Breast epithelium (tissue), 4 donors: ENCODE results near the gene MAU2. TPM values are rescaled to one million over a fixed set of nuclear protein-coding genes. Genes with fewer than 3 reads are reported as not detected.

Experiments used
- DNase-seq, 2 donors: peaks; one replicate each; pipeline ENCODE4 v3.0.0-alpha.2; 2019; ENCODE audit warnings: low spot score in 2 of 2
- H3K27ac ChIP-seq, 2 donors: fragments of 200-600 bp; sonication (generic) in 1 of 2; one replicate each; pipeline ENCODE4 v1.5.1; 2016 to 2019; ENCODE audit warnings: mild to moderate bottlenecking in 1 of 2
- H3K27me3 ChIP-seq, 2 donors: fragments of 200-600 bp; sonication (generic) in 1 of 2; one replicate each; pipeline versions ENCODE4 v1.5.1 to v1.6.0; 2017 to 2019; ENCODE audit warnings: control low read depth in 1 of 2, mild to moderate bottlenecking in 1 of 2
- H3K36me3 ChIP-seq: fragments of 200-600 bp; one replicate; pipeline ENCODE4 v1.5.1; 2019
- H3K4me1 ChIP-seq, 2 donors: fragments of 200-600 bp; sonication (generic); one replicate each; pipeline ENCODE4 v1.5.1; 2016 to 2019; ENCODE audit warnings: control low read depth in 1 of 2
- H3K4me3 ChIP-seq, 3 donors: fragments of 200-600 bp; sonication (generic); 1 replicate in 2 of 3; 2 replicates in 1 of 3; pipeline ENCODE4 v1.5.1; 2016 to 2019; ENCODE audit warnings: mild to moderate bottlenecking in 3 of 3, moderate library complexity in 2 of 3
- H3K9me3 ChIP-seq, 2 donors: fragments of 200-600 bp; sonication (generic) in 1 of 2; one replicate each; pipeline ENCODE4 v1.5.1; 2016 to 2019; ENCODE audit warnings: control low read depth in 1 of 2
- POLR2A ChIP-seq: fragments of 450-650 bp; IDR thresholded peaks from one replicate; pipeline ENCODE4 v1.6.1; 2016; ENCODE audit warnings: antibody characterized with exemption, mild to moderate bottlenecking, moderate library complexity
- POLR2AphosphoS5 ChIP-seq, 3 donors: sonication (generic); formaldehyde crosslinking; IDR thresholded peaks; one replicate each; pipeline ENCODE4 v1.6.1; 2017; ENCODE audit warnings: antibody characterized with exemption in 3 of 3
- intact Hi-C: fragments of 100-400 bp; cut with DNase I; formaldehyde crosslinking; loops from one replicate; pipeline ENCODE4 v1.15.1; 2023; ENCODE audit warnings: low total_unique reads
- total RNA-seq, 3 donors: library from RNA; depleted of rRNA; stranded (reverse); fragments of >200 nt; gene quantifications; one replicate each; pipeline ENCODE4 v1.1.0, GENCODE V29; 2016
- TF ChIP-seq, protein P1 (sequence below), 3 donors: fragments of 450-650 bp; IDR thresholded peaks; one replicate each; pipeline ENCODE4 v1.5.1; 2016 to 2017; ENCODE audit warnings: antibody characterized with exemption in 3 of 3, mild to moderate bottlenecking in 3 of 3, moderate library complexity in 3 of 3

Gene MAU2, protein sequence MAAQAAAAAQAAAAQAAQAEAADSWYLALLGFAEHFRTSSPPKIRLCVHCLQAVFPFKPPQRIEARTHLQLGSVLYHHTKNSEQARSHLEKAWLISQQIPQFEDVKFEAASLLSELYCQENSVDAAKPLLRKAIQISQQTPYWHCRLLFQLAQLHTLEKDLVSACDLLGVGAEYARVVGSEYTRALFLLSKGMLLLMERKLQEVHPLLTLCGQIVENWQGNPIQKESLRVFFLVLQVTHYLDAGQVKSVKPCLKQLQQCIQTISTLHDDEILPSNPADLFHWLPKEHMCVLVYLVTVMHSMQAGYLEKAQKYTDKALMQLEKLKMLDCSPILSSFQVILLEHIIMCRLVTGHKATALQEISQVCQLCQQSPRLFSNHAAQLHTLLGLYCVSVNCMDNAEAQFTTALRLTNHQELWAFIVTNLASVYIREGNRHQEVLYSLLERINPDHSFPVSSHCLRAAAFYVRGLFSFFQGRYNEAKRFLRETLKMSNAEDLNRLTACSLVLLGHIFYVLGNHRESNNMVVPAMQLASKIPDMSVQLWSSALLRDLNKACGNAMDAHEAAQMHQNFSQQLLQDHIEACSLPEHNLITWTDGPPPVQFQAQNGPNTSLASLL
- 10 to 100 TPM; 33.4 to 59.4 (median 53.1) TPM for total RNA-seq

DNA sequence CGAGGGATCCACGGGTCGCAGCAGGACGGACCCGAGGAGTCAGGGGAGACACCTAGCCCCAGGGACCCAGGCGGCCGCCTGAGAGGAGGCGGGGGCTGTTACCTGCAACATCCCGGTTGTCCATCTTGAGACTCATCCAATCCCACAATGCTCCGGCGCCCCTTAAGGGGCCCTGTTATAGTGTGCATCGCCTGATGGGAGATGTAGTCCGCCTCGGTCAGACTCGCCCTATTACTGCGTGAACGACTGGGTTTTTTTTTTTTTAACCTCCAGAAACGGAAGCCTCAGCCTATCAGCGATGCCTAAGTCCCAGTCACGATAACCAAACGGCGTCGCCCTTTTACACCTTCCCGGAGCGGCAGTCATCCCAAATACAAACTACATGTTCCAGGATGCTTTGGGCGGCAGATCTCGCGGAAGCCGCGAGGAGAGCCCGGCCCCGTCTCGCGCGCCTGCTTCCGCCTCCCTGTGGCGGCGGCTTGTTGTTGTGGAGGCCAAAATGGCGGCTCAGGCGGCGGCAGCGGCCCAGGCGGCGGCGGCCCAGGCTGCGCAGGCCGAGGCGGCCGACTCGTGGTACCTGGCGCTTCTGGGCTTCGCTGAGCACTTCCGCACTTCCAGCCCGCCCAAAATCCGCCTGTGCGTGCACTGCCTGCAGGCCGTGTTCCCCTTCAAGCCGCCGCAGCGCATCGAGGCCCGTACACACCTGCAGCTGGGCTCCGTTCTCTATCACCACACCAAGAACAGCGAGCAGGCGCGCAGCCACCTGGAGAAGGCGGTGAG is at the start of gene MAU2, which contains the start of gene SUGP1:
Gene MAU2, plus strand, starts transcription at position 469 of the 780 bp plus-strand sequence. Its CDS starts 31 bp downstream, at position 500.
Gene SUGP1, minus strand, starts transcription at position 149 of the 780 bp plus-strand sequence. Its CDS starts 13 bp downstream, at position 136.
- Histone ChIP-seq H3K27ac (peak within 1 kb of the TSS; percentile 93 to 95), H3K4me1 (peaks cover 3 to 10% of the 10 kb centered on the region in 2 donors), H3K9me3 (no peaks in the 10 kb centered on the region), H3K4me3 (peak within 1 kb of the TSS; percentile 98 to 100 (median 100)), H3K36me3 (no peaks in the 10 kb centered on the region), H3K27me3 (no peaks in the 10 kb centered on the region)
- peak; percentile 86 to 87 for DNase-seq
- intact Hi-C loops: no loop called here
- TF ChIP-seq POLR2A: no peak
- peak; percentile 69 to 73 (median 71) for TF ChIP-seq POLR2AphosphoS5 (IDR thresholded peaks at IDR 0.05)
- TF ChIP-seq, protein P1, sequence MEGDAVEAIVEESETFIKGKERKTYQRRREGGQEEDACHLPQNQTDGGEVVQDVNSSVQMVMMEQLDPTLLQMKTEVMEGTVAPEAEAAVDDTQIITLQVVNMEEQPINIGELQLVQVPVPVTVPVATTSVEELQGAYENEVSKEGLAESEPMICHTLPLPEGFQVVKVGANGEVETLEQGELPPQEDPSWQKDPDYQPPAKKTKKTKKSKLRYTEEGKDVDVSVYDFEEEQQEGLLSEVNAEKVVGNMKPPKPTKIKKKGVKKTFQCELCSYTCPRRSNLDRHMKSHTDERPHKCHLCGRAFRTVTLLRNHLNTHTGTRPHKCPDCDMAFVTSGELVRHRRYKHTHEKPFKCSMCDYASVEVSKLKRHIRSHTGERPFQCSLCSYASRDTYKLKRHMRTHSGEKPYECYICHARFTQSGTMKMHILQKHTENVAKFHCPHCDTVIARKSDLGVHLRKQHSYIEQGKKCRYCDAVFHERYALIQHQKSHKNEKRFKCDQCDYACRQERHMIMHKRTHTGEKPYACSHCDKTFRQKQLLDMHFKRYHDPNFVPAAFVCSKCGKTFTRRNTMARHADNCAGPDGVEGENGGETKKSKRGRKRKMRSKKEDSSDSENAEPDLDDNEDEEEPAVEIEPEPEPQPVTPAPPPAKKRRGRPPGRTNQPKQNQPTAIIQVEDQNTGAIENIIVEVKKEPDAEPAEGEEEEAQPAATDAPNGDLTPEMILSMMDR (IDR thresholded peaks at IDR 0.05): peak in 2 of 3 donors; percentile 31 to 47

DNA sequence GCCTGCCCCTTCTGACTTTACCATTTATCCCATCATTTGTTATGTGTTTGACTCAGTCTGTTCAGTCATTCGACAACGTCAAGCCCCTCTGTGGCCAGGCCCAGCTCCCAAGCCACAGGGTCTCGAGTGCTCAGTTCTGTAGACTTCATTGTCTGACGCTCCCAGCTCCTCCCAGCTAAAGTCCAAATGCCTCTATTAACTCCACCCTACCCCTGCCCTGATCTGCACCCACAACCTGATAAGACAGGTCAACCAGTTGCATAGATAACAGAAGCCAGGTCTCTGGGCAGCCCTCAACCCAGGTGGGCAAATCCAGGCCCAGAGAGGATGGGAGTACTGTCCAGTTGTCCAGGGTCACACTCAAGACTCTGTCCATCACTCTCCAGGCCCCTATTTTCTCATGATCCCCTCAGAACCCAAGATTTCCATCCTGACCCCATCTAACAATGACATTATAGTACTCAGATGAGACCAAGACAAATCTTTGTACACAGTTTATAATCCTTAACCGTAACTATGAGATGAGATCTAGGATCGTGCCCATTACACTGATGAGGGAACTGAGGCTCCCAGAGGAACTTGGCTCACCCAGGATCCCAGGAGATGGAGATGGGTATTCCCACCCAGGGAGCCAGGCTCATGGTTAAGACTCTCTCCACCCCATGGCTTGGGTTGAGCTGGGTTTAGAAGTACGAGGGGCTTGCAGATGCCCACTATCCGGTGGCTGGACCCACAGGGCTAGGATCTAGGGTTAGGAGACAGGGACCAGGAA is 48.6 kb upstream of the MAU2 start:
- DNase-seq: no peak
- Histone ChIP-seq H3K4me1 (no peaks in the 10 kb centered on the region), H3K27me3 (no peaks in the 10 kb centered on the region), H3K9me3 (no peaks in the 10 kb centered on the region), H3K27ac (no peak overlapping the region), H3K4me3 (peak overlapping the region in 1 of 3 donors; percentile 74), H3K36me3 (no peaks in the 10 kb centered on the region)
- TF ChIP-seq POLR2A: no peak
- intact Hi-C loops: no loop called here

DNA sequence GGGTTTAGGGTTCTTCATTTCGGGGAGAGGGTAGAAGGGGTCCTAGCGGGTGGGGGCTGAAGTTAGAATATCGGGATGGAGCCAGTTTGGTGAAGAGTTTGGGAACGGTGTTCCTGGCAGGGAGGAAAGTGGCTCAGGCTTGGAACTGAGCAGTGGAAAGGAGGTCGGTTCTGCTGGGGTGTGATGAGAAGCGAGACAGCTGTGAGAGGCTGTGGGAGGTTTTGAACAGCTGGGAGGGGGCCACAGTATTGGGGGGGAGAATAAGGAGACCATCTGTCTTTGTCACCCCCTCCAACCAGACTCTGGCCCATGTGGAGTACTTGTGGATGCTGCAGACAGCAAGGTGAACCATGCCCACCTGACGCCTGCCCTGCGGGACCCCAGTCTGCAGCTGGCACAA is 46.5 kb upstream of the MAU2 start:
- no peak overlapping the region for H3K4me3 ChIP-seq
- H3K27me3 ChIP-seq: no peaks in the 10 kb centered on the region
- H3K27ac ChIP-seq: no peak overlapping the region
- TF ChIP-seq, protein P1 (IDR thresholded peaks at IDR 0.05): no peak
- no peak for TF ChIP-seq POLR2A
- no peak for TF ChIP-seq POLR2AphosphoS5 (IDR thresholded peaks at IDR 0.05)
- H3K4me1 ChIP-seq: no peaks in the 10 kb centered on the region
- H3K9me3 ChIP-seq: no peaks in the 10 kb centered on the region
- peaks cover 4% of the 10 kb centered on the region for H3K36me3 ChIP-seq
- intact Hi-C loops: no loop called here
- no peak for DNase-seq

DNA sequence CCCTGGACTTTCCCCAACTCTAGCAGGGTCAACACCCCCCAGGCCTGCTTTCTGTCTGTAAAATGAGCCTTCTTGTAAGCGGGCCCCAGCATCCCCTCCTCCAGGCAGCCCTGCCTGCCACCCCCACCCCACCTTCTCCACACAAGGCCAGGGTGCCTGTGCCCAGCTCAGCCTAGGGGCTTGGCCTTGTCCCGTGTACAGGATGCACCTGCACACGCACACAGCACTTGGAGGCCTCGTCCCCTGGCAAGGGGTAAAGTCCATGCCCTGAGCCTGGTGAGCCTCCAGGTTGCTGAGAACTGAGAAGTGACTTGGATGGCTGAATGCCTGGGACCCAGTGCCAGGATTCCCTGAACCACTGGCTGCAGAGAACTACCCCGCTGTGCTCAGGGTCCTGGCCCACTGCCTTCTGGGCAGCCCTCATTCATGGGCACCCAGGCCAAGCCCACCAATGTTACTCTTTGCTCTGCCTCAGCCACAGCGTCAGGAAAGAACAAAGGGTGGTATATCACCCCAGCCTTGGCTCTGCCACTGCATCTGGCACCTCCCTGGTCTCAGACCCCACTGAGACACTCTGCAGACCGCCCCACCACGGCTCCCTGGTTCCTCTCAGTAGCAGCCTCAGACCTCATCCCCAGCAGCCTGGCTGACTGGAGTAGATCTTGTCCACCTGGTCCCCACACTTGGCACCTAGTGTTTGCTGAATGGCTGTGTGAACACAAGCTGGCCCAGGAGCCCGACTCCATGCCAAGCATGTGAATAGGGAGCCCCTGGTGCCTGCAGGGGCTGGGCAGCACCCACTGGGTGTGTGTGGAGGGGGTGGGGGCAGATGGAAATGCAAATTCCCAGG is 45.7 kb upstream of the MAU2 start:
- Histone ChIP-seq H3K4me3 (no peak overlapping the region), H3K4me1 (no peaks in the 10 kb centered on the region), H3K27ac (no peak overlapping the region), H3K36me3 (peaks cover 8% of the 10 kb centered on the region), H3K27me3 (no peaks in the 10 kb centered on the region), H3K9me3 (no peaks in the 10 kb centered on the region)
- intact Hi-C loops: no loop called here
- TF ChIP-seq, protein P1 (IDR thresholded peaks at IDR 0.05): no peak
- no peak for TF ChIP-seq POLR2AphosphoS5 (IDR thresholded peaks at IDR 0.05)
- TF ChIP-seq POLR2A: no peak
- no peak for DNase-seq
